Osteocyte (in vitro differentiated cells): ENCODE results near the gene SCN8A. TPM values are rescaled to one million over a fixed set of nuclear protein-coding genes. Genes with fewer than 3 reads are reported as not detected.

Experiments used
- DNase-seq: peaks from one replicate; pipeline ENCODE4 v3.0.0; 2021; ENCODE audit warnings: mixed read lengths; ENCODE audit not compliant: unreplicated experiment; ENCODE audit errors: extremely low spot score
- H3K27ac Mint-ChIP-seq: one replicate; pipeline ENCODE4 v1.8.0; 2021; ENCODE audit warnings: mild to moderate bottlenecking, mixed read lengths; ENCODE audit not compliant: unreplicated experiment
- H3K27me3 Mint-ChIP-seq: one replicate; pipeline ENCODE4 v1.8.0; 2021; ENCODE audit warnings: mixed read lengths; ENCODE audit not compliant: unreplicated experiment
- H3K36me3 Mint-ChIP-seq: one replicate; pipeline ENCODE4 v1.8.0; 2021; ENCODE audit warnings: mixed read lengths; ENCODE audit not compliant: unreplicated experiment
- H3K4me1 Mint-ChIP-seq: one replicate; pipeline ENCODE4 v1.8.0; 2021; ENCODE audit warnings: mixed read lengths; ENCODE audit not compliant: unreplicated experiment
- H3K4me3 Mint-ChIP-seq: one replicate; pipeline ENCODE4 v1.8.0; 2021; ENCODE audit warnings: mild to moderate bottlenecking, moderate library complexity, mixed read lengths; ENCODE audit not compliant: unreplicated experiment
- H3K9me3 Mint-ChIP-seq: one replicate; pipeline ENCODE4 v1.8.0; 2021; ENCODE audit warnings: mixed read lengths; ENCODE audit not compliant: unreplicated experiment
- total RNA-seq: library from RNA; stranded (reverse); gene quantifications from 2 replicates; pipeline ENCODE4 v1.2.1, GENCODE V29; 2021
- TF ChIP-seq, protein P1 (sequence below): fragments of 200-600 bp; sonication (generic); IDR thresholded peaks from 2 replicates; pipeline ENCODE4 v1.5.0; 2021; ENCODE audit warnings: antibody characterized with exemption, mild to moderate bottlenecking, moderate library complexity

The SCN8A gene
- total RNA-seq, 1 donor from 2014 or later, result 1.5 TPM

DNA sequence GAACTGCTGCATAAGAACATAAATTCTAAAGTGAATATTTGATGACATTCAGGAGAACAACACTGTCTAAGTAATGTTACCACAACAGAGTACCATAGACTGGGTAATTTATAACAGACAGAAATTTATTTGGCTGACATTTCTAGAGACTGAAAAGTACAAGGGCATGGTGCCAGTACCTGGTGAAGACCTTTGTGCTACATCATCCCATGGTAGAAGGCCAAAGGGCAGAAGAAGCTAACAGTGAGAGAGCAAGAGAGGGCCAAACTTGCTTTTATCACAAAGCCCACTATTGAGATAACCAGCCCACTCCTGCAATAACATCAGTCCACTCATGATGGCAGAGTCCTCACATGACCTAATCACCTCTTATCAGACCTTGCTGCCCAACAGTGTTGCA, 168.7 kb downstream of the SCN8A start:
- TF ChIP-seq, protein P1, sequence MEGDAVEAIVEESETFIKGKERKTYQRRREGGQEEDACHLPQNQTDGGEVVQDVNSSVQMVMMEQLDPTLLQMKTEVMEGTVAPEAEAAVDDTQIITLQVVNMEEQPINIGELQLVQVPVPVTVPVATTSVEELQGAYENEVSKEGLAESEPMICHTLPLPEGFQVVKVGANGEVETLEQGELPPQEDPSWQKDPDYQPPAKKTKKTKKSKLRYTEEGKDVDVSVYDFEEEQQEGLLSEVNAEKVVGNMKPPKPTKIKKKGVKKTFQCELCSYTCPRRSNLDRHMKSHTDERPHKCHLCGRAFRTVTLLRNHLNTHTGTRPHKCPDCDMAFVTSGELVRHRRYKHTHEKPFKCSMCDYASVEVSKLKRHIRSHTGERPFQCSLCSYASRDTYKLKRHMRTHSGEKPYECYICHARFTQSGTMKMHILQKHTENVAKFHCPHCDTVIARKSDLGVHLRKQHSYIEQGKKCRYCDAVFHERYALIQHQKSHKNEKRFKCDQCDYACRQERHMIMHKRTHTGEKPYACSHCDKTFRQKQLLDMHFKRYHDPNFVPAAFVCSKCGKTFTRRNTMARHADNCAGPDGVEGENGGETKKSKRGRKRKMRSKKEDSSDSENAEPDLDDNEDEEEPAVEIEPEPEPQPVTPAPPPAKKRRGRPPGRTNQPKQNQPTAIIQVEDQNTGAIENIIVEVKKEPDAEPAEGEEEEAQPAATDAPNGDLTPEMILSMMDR, result no peak
- DNase-seq, result no peak
- H3K4me1 Mint-ChIP-seq, result no peaks in the 10 kb centered on the region
- H3K27me3 Mint-ChIP-seq, result no peaks in the 10 kb centered on the region
- no peak overlapping the region for H3K4me3 Mint-ChIP-seq
- no peak overlapping the region for H3K27ac Mint-ChIP-seq
- H3K9me3 Mint-ChIP-seq, result no peaks in the 10 kb centered on the region
- no peaks in the 10 kb centered on the region for H3K36me3 Mint-ChIP-seq

DNA sequence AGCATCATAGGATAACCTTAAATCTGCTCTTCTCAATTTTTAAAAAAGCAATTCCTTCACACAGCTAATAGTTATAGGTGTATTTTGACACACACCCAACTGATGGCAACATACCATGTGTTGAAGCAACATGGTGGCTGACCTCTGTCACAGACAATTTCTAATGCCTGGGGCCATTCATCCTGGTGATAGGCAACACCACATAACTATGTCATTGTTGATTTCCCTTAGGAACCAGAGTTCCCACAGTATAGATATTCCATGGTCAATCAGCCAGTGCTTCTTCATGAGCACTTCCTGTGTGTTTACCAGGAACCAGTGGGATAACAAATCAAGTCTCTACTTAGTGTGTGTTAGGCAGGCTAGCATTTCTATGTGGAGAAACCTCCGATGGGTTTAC, 169.2 kb downstream of the SCN8A start:
- no peak overlapping the region for H3K27ac Mint-ChIP-seq
- no peak for DNase-seq
- H3K4me3 Mint-ChIP-seq, result no peak overlapping the region
- TF ChIP-seq, protein P1, result no peak
- no peaks in the 10 kb centered on the region for H3K36me3 Mint-ChIP-seq
- no peaks in the 10 kb centered on the region for H3K9me3 Mint-ChIP-seq
- no peaks in the 10 kb centered on the region for H3K4me1 Mint-ChIP-seq
- H3K27me3 Mint-ChIP-seq, result no peaks in the 10 kb centered on the region

DNA sequence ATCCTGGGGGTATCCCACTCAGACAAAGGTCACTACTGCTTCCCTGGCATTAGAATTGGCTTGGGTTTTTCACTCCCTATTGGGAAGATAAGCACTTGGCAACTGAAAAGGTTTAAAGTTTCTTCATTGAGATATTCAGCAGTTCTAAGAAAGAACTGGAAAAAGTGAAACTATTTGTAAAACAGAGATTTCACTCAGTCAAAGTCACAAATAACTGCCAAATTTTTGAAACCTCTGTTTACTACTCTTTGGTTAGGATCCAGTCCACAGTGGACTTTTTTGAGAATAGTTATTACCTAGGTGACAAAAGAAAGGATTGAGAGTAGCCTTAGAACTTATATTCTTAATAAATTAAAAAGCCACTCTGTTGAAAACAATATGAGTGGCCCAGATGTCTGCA, 172.7 kb downstream of the SCN8A start:
- DNase-seq, result no peak
- TF ChIP-seq, protein P1, result no peak
- Mint-ChIP-seq H3K27ac (no peak overlapping the region), H3K36me3 (no peaks in the 10 kb centered on the region), H3K4me1 (no peaks in the 10 kb centered on the region), H3K9me3 (no peaks in the 10 kb centered on the region), H3K27me3 (no peaks in the 10 kb centered on the region), H3K4me3 (no peak overlapping the region)

DNA sequence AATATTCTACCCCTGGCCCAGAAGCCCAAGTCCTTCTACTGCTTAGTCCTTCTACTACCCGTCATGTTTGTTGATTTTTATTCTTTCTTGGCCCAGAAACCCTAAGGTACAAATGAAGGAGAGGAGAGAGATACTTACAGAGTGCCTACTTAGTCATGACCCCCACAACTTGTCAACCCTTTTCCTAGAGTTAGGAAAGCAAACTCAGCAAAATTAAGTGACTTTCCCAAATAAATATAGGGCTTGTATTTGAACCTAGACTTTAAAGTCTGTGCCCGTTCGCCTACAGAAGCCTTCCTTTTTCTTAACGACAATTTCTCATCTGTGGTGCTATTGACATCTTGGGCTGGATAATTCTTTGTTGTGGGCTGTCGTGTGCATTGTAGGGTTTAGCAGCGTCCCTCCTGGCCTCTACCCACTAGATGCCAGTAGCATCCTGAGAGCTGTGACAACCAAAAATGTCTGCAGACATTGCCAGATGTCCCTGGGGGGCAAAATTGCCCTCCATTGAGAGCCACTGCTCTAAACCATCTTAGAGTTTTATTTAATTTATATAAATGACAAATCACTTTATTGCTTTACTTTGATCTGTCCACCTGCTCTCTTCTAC, 175.1 kb downstream of the SCN8A start:
- DNase-seq, result no peak
- Mint-ChIP-seq H3K4me1 (peaks cover 4% of the 10 kb centered on the region), H3K36me3 (peaks cover under 1% of the 10 kb centered on the region), H3K27me3 (no peaks in the 10 kb centered on the region), H3K27ac (no peak overlapping the region), H3K9me3 (no peaks in the 10 kb centered on the region), H3K4me3 (no peak overlapping the region)
- TF ChIP-seq, protein P1, result no peak

DNA sequence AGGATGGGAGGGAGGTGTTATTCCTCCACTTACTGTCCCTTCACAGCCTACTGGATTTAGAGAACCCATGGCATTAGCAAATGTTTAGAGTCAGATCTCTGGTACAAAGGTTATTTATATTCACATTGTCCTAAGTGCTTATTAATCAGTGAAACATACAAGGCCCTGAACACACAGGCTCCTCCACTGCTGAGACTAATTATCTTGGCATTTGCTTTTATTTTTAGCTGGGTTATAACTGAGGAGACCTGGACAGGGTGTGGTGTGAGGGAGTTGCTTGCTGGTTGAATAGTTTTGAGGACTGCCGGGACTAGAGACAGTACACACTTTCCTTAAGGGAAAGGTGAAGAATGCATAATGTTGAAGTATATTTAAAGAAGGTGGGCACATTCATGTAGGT, 180.0 kb downstream of the SCN8A start:
- H3K4me3 Mint-ChIP-seq, result no peak overlapping the region
- H3K27me3 Mint-ChIP-seq, result no peaks in the 10 kb centered on the region
- TF ChIP-seq, protein P1, result no peak
- H3K4me1 Mint-ChIP-seq, result peaks cover 8% of the 10 kb centered on the region
- DNase-seq, result no peak
- H3K27ac Mint-ChIP-seq, result no peak overlapping the region
- peaks cover 7% of the 10 kb centered on the region for H3K36me3 Mint-ChIP-seq
- H3K9me3 Mint-ChIP-seq, result peaks cover 7% of the 10 kb centered on the region
